H1 (cell line): ENCODE data around the gene AMT. TPM values are rescaled to one million over a fixed set of nuclear protein-coding genes. Genes with fewer than 3 reads are reported as not detected.

Experiments used
- SIN3A ChIP-seq, 2 experiments: IDR thresholded peaks in 1 of 2; conservative IDR thresholded peaks in 1 of 2; 2 replicates each; pipeline ENCODE4 v1.6.1; 2011 to 2012; ENCODE audit warnings: low read length in 2 of 2, improper control_type of control experiment in 1 of 2, low read depth in 1 of 2, mild to moderate bottlenecking in 1 of 2
- polyA plus RNA-seq, 7 experiments: library from polyadenylated mRNA; depleted of rRNA in 3 of 7; stranded (reverse) in 5 of 7; unstranded in 2 of 7; fragments of >200 nt in 5 of 7; fragments of 200-250 nt in 2 of 7; gene quantifications; 1 replicate in 5 of 7; 2 replicates in 1 of 7; 4 replicates in 1 of 7; pipeline versions ENCODE4 v1.2.1 to v1.2.3, GENCODE V29; 2011 to 2013; ENCODE audit warnings: missing spikeins in 2 of 7, mixed read lengths in 2 of 7
- total RNA-seq: library from RNA; stranded (reverse); fragmentation: NEBNext Ultra II Directional; extraction: Animal tissue kit (Norgen Biotek cat#: 25700); gene quantifications from 2 replicates; pipeline ENCODE4 v1.2.1, GENCODE V29; 2021
- TF ChIP-seq, protein P1 (sequence below): fragments of 300-600 bp; sonication (generic); IDR thresholded peaks from 2 replicates; pipeline ENCODE4 v1.7.1; 2012; ENCODE audit warnings: low read length, moderate library complexity, mild to moderate bottlenecking, inconsistent platforms; ENCODE audit not compliant: insufficient replicate concordance

The AMT gene
- total and polyA plus RNA-seq, 2 of the 8 experiments (the other 6 are each of a cell fraction or from before 2014, with no cell fraction given) = 46.5 to 92.4 TPM

DNA sequence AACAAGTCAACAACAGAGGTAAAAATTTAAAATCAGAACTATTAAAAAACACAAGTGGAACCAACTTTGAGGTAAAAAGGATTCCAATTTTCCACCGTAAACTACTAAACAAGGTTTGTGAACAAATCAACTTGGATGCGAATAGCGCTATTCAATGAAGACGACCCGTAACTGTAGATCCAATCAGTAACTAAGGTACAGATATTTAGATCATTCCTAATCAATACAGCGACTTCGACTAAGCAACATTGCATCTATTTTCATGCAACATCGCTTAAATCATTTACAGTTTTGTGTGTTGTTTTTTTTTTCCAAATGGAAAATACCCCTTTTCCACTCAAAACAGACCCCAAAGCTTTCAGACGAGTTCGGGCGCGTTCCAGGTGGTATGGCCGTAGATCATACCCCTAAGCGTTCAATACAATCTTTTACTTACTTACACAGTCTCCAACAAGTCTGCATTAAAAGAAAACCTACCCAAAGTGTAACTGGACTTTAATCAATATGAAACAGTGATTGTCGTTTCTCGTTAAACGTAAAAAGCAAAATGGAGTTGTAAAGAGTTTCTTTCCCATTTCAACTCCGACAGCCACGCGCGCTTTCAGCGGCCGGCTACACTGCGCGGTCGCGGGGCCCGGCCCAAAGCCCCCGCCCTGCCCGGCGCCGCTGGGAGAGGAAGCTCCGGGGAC, 11.3 kb downstream of the AMT start (continued):
- TF ChIP-seq, protein P1, sequence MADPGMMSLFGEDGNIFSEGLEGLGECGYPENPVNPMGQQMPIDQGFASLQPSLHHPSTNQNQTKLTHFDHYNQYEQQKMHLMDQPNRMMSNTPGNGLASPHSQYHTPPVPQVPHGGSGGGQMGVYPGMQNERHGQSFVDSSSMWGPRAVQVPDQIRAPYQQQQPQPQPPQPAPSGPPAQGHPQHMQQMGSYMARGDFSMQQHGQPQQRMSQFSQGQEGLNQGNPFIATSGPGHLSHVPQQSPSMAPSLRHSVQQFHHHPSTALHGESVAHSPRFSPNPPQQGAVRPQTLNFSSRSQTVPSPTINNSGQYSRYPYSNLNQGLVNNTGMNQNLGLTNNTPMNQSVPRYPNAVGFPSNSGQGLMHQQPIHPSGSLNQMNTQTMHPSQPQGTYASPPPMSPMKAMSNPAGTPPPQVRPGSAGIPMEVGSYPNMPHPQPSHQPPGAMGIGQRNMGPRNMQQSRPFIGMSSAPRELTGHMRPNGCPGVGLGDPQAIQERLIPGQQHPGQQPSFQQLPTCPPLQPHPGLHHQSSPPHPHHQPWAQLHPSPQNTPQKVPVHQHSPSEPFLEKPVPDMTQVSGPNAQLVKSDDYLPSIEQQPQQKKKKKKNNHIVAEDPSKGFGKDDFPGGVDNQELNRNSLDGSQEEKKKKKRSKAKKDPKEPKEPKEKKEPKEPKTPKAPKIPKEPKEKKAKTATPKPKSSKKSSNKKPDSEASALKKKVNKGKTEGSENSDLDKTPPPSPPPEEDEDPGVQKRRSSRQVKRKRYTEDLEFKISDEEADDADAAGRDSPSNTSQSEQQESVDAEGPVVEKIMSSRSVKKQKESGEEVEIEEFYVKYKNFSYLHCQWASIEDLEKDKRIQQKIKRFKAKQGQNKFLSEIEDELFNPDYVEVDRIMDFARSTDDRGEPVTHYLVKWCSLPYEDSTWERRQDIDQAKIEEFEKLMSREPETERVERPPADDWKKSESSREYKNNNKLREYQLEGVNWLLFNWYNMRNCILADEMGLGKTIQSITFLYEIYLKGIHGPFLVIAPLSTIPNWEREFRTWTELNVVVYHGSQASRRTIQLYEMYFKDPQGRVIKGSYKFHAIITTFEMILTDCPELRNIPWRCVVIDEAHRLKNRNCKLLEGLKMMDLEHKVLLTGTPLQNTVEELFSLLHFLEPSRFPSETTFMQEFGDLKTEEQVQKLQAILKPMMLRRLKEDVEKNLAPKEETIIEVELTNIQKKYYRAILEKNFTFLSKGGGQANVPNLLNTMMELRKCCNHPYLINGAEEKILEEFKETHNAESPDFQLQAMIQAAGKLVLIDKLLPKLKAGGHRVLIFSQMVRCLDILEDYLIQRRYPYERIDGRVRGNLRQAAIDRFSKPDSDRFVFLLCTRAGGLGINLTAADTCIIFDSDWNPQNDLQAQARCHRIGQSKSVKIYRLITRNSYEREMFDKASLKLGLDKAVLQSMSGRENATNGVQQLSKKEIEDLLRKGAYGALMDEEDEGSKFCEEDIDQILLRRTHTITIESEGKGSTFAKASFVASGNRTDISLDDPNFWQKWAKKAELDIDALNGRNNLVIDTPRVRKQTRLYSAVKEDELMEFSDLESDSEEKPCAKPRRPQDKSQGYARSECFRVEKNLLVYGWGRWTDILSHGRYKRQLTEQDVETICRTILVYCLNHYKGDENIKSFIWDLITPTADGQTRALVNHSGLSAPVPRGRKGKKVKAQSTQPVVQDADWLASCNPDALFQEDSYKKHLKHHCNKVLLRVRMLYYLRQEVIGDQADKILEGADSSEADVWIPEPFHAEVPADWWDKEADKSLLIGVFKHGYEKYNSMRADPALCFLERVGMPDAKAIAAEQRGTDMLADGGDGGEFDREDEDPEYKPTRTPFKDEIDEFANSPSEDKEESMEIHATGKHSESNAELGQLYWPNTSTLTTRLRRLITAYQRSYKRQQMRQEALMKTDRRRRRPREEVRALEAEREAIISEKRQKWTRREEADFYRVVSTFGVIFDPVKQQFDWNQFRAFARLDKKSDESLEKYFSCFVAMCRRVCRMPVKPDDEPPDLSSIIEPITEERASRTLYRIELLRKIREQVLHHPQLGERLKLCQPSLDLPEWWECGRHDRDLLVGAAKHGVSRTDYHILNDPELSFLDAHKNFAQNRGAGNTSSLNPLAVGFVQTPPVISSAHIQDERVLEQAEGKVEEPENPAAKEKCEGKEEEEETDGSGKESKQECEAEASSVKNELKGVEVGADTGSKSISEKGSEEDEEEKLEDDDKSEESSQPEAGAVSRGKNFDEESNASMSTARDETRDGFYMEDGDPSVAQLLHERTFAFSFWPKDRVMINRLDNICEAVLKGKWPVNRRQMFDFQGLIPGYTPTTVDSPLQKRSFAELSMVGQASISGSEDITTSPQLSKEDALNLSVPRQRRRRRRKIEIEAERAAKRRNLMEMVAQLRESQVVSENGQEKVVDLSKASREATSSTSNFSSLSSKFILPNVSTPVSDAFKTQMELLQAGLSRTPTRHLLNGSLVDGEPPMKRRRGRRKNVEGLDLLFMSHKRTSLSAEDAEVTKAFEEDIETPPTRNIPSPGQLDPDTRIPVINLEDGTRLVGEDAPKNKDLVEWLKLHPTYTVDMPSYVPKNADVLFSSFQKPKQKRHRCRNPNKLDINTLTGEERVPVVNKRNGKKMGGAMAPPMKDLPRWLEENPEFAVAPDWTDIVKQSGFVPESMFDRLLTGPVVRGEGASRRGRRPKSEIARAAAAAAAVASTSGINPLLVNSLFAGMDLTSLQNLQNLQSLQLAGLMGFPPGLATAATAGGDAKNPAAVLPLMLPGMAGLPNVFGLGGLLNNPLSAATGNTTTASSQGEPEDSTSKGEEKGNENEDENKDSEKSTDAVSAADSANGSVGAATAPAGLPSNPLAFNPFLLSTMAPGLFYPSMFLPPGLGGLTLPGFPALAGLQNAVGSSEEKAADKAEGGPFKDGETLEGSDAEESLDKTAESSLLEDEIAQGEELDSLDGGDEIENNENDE = peak; percentile 19
- peak in 1 of 2 experiments; percentile 70; a peak in 2 of 4 replicates for TF ChIP-seq SIN3A (conservative IDR thresholded peaks at IDR 0.05 in 1 of 2, IDR thresholded peaks at IDR 0.05 in 1 of 2; ENCODE audit: low read depth in 1 of 2, low read length in 2 of 2)
